Esophagus (tissue), 2 donors: Measurements from ENCODE around the gene USP17L10. TPM values are rescaled to one million over a fixed set of nuclear protein-coding genes. Genes with fewer than 3 reads are reported as not detected.
"Not testable (repeated sequence)": the region's sequence is repeated elsewhere in the genome, so short reads cannot be mapped to it uniquely, and the experiment has no call there.

Experiments
- H3K27ac ChIP-seq, 2 donors: one replicate each; pipeline ENCODE4 v1.5.1; 2013; ENCODE audit warnings: low read depth in 2 of 2, mild to moderate bottlenecking in 2 of 2, inconsistent platforms in 1 of 2, low read length in 1 of 2, moderate library complexity in 1 of 2
- H3K27me3 ChIP-seq, 2 donors: one replicate each; pipeline ENCODE4 v1.6.1; 2013; ENCODE audit warnings: low read length in 2 of 2, control low read depth in 1 of 2, mild to moderate bottlenecking in 1 of 2; ENCODE audit not compliant: insufficient read depth in 2 of 2, control insufficient read depth in 1 of 2
- H3K36me3 ChIP-seq, 2 donors: one replicate each; pipeline ENCODE4 v1.6.1; 2013; ENCODE audit warnings: low read length in 1 of 2; ENCODE audit not compliant: control insufficient read depth in 2 of 2, insufficient read depth in 2 of 2
- H3K4me1 ChIP-seq, 2 donors: one replicate each; pipeline ENCODE4 v1.6.1; 2013; ENCODE audit warnings: low read length in 1 of 2; ENCODE audit not compliant: control insufficient read depth in 2 of 2, insufficient read depth in 2 of 2
- H3K4me3 ChIP-seq, 2 donors: one replicate each; pipeline ENCODE4 v1.5.1; 2013; ENCODE audit warnings: low read length in 2 of 2, mild to moderate bottlenecking in 2 of 2, low read depth in 1 of 2, moderate library complexity in 1 of 2
- H3K9me3 ChIP-seq, 2 donors: one replicate each; pipeline ENCODE4 v1.6.1; 2013; ENCODE audit warnings: mild to moderate bottlenecking in 2 of 2, low read depth in 1 of 2, low read length in 1 of 2, moderate library complexity in 1 of 2; ENCODE audit not compliant: control insufficient read depth in 2 of 2, insufficient read depth in 1 of 2
- WGBS, 2 donors: extraction: QIAGEN DNeasy Blood & Tissue Kit; methylation state at CpG; one replicate each; pipeline ENCODE4 v1.1.7; 2013; 5-methylcytosine and 5-hydroxymethylcytosine counted together
- polyA plus RNA-seq, 2 donors: library from polyadenylated mRNA; stranded (reverse); fragments of 200-250 nt; gene quantifications; one replicate each; pipeline ENCODE4 v1.2.3, GENCODE V29; 2013
- donor health status: healthy with polysubstance abuse.
- donor health status: Bipolar disorder and iron deficiency.

USP17L10 gene
- polyA plus RNA-seq, 2 donors: not detected

DNA sequence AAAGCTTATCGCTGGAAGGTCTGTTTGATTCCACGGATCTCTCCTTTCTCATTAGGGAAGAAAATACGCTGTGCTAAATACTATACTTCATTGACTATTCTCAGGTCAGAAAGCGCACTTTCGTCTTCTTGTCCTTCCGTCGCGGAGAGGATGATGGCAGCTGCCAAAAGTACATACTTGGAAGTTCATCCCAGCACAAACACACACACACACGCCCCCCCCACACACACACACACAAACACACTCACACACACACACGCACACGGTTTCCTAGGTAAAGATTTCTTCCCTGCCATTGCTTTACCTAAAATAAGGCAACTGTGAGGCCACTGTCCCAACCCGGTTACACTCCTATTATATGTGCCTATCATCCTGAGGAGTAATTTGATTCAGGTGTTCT is 28.0 kb downstream of the USP17L10 start:
- WGBS, 2 donors: 75 to 86% methylated on average over 8 to 11 of the region's 12 CpGs
- not testable (repeated sequence) for H3K4me1 ChIP-seq, H3K27me3 ChIP-seq, H3K9me3 ChIP-seq, H3K36me3 ChIP-seq, H3K4me3 ChIP-seq, H3K27ac ChIP-seq

GRCh38 chr4:9243579-9243978 is 33.1 kb downstream of the USP17L10 start, which contains the start of gene USP17L17:
TSS of gene USP17L17 (plus strand) at chr4:9243879. CDS start at chr4:9243879, 0 bp downstream.
- not testable (repeated sequence) for H3K27ac ChIP-seq, H3K36me3 ChIP-seq, H3K27me3 ChIP-seq, H3K9me3 ChIP-seq, H3K4me1 ChIP-seq, H3K4me3 ChIP-seq
- WGBS, 2 donors: 90 to 92% methylated on average over 5 of the region's 14 CpGs

GRCh38 chr4:9247953-9248680 is 37.7 kb downstream of the USP17L10 start, which contains the start of gene USP17L18:
TSS of gene USP17L18 (plus strand) at chr4:9248630. CDS start at chr4:9248630, 0 bp downstream.
- H3K36me3 ChIP-seq, H3K4me1 ChIP-seq, H3K27me3 ChIP-seq, H3K9me3 ChIP-seq, H3K27ac ChIP-seq, H3K4me3 ChIP-seq: not testable (repeated sequence)
- 91 to 92% methylated on average over 13 to 21 of the region's 26 CpGs for WGBS, 2 donors

- not testable (repeated sequence) for H3K9me3 ChIP-seq, H3K36me3 ChIP-seq, H3K4me1 ChIP-seq, H3K4me3 ChIP-seq, H3K27me3 ChIP-seq, H3K27ac ChIP-seq
- no CpG with 5 or more reads among the region's 13 CpGs for WGBS, 2 donors
These were observed 42.6 kb downstream of the USP17L10 start, which contains the start of gene USP17L19 for GRCh38 chr4:9253078-9253477. TSS of gene USP17L19 (plus strand) at chr4:9253378. CDS start at chr4:9253378, 0 bp downstream.

GRCh38 chr4:9257824-9258223 is 47.4 kb downstream of the USP17L10 start, which contains the start of gene USP17L20:
TSS of gene USP17L20 (plus strand) at chr4:9258124. CDS start at chr4:9258124, 0 bp downstream.
- H3K4me3 ChIP-seq, H3K36me3 ChIP-seq, H3K9me3 ChIP-seq, H3K27me3 ChIP-seq, H3K27ac ChIP-seq, H3K4me1 ChIP-seq: not testable (repeated sequence)
- WGBS, 2 donors: no CpG with 5 or more reads among the region's 15 CpGs

Other genes starting within 250 kb of the USP17L10 start
- gene FAM90A26, start 40.2 kb upstream of the USP17L10 start, polyA plus RNA-seq: not detected
- gene USP17L11, start 4.7 kb downstream of the USP17L10 start, polyA plus RNA-seq: not detected
- gene USP17L12, start 9.5 kb downstream of the USP17L10 start, polyA plus RNA-seq: not detected
- not detected for gene USP17L13, start 14.2 kb downstream of the USP17L10 start, polyA plus RNA-seq
- gene USP17L15, start 23.7 kb downstream of the USP17L10 start, polyA plus RNA-seq: not detected
- not detected for gene USP17L17, start 33.2 kb downstream of the USP17L10 start, polyA plus RNA-seq
- not detected for gene USP17L18, start 38.0 kb downstream of the USP17L10 start, polyA plus RNA-seq
- gene USP17L19, start 42.7 kb downstream of the USP17L10 start, polyA plus RNA-seq: not detected
- not detected for gene USP17L20, start 47.5 kb downstream of the USP17L10 start, polyA plus RNA-seq
- not detected for gene USP17L21, start 52.2 kb downstream of the USP17L10 start, polyA plus RNA-seq
- gene USP17L22, start 57.0 kb downstream of the USP17L10 start, polyA plus RNA-seq: not detected
- gene USP17L24, start 114.5 kb downstream of the USP17L10 start, polyA plus RNA-seq: not detected
- gene USP17L25, start 119.3 kb downstream of the USP17L10 start, polyA plus RNA-seq: not detected
- not detected for gene USP17L26, start 124.0 kb downstream of the USP17L10 start, polyA plus RNA-seq
- not detected for gene USP17L5, start 128.7 kb downstream of the USP17L10 start, polyA plus RNA-seq
- not detected for gene USP17L27, start 133.5 kb downstream of the USP17L10 start, polyA plus RNA-seq
- gene USP17L28, start 138.2 kb downstream of the USP17L10 start, polyA plus RNA-seq: not detected
- gene USP17L29, start 143.0 kb downstream of the USP17L10 start, polyA plus RNA-seq: not detected
- not detected for gene USP17L30, start 152.5 kb downstream of the USP17L10 start, polyA plus RNA-seq
- gene DEFB131A, start 233.8 kb downstream of the USP17L10 start, polyA plus RNA-seq: not detected